ENCODE measurements around the gene NEIL1.

NEIL1 gene

DNA sequence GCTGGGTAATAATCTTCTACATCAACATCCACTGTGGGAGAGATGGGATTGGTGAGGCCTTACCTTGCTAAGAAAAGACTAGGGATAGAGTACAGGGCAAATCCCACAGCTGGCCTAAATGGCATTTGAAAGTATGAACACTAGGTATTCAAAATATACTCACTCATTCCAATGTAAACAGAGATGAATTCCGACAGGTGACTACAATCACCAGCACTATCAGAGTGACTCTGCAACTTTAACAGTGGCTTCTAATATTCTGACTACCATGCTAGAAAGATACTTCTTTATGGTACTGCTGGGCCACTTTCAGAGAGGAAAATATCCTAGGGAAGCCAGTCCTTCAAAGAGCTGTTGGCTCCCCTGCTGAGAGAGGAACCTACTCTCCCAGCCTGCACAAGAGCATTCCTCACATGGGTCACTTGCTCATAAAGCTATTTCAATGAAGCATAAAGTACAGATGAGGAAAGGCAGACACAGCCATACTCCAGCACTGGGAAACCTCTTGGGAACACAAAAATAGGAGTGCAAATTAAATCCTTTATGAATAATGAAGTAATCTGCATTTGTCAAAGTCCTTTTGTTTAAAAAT lies 43.0 kb downstream of the NEIL1 start:
- no peak for DNase-seq

- no peak for DNase-seq
Measured at GRCh38 chr15:75397494-75397893, 50.7 kb downstream of the NEIL1 start.

DNA sequence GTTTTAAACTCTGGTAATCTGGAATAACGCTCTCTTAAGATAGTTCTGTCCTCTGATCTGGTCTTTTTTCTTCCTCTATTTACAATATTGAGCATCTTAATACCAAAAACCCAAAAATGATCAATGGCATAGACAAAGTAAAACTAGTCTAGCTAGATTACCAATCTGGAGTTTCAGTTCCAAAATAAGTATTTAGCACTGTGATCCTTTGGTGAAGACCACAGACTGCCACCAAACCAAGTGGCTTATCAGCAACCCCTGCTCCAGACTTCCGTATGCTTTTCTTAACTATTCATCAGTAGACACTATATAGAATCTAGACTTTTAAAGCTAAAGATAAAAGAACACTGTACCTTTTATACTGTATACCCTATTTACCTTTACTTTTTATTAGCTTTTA lies 57.1 kb downstream of the NEIL1 start:
- no peak for DNase-seq
